Hepatocyte (in vitro differentiated cells): ENCODE results near the gene ASTN2. TPM values are rescaled to one million over a fixed set of nuclear protein-coding genes. Genes with fewer than 3 reads are reported as not detected.

ENCODE experiments used
- DNase-seq: peaks from one replicate; pipeline ENCODE4 v3.0.0-alpha.2; 2016; ENCODE audit warnings: low spot score
- H2AFZ ChIP-seq: fragments of 200-600 bp; sonication (generic); 2 replicates; pipeline ENCODE4 v1.6.0; 2016; ENCODE audit warnings: antibody characterized with exemption, mild to moderate bottlenecking
- H3K27ac ChIP-seq: fragments of 200-600 bp; sonication (generic); 2 replicates; pipeline ENCODE4 v1.5.1; 2016; ENCODE audit warnings: mild to moderate bottlenecking
- H3K27me3 ChIP-seq: fragments of 200-600 bp; sonication (generic); 2 replicates; pipeline ENCODE4 v1.6.1; 2016
- H3K36me3 ChIP-seq: fragments of 200-600 bp; sonication (generic); replicated peaks from 2 replicates; pipeline ENCODE4 v1.5.1; 2016; ENCODE audit warnings: low read depth; ENCODE audit not compliant: insufficient read depth
- H3K4me1 ChIP-seq: fragments of 200-600 bp; sonication (generic); 2 replicates; pipeline ENCODE4 v1.5.1; 2016; ENCODE audit warnings: mild to moderate bottlenecking, moderate library complexity; ENCODE audit not compliant: insufficient read depth
- H3K4me2 ChIP-seq: fragments of 200-600 bp; sonication (generic); 2 replicates; pipeline ENCODE4 v1.6.0; 2016
- H3K4me3 ChIP-seq: fragments of 200-600 bp; sonication (generic); 2 replicates; pipeline ENCODE4 v1.5.1; 2016; ENCODE audit warnings: mild to moderate bottlenecking
- H3K79me2 ChIP-seq: fragments of 200-600 bp; sonication (generic); 2 replicates; pipeline ENCODE4 v1.6.0; 2017; ENCODE audit warnings: mild to moderate bottlenecking
- H3K9me2 ChIP-seq: fragments of 200-600 bp; sonication (generic); replicated peaks from 2 replicates; pipeline ENCODE4 v1.6.0; 2017; ENCODE audit warnings: mild to moderate bottlenecking; ENCODE audit not compliant: insufficient read depth
- H3K9me3 ChIP-seq: fragments of 200-600 bp; sonication (generic); 2 replicates; pipeline ENCODE4 v1.5.1; 2016; ENCODE audit warnings: low read depth, mild to moderate bottlenecking
- H4K20me1 ChIP-seq: fragments of 200-600 bp; sonication (generic); 2 replicates; pipeline ENCODE4 v1.6.0; 2016; ENCODE audit warnings: mild to moderate bottlenecking; ENCODE audit not compliant: insufficient read depth, poor library complexity, severe bottlenecking
- CTCF ChIP-seq: fragments of 200-600 bp; sonication (generic); IDR thresholded peaks from 2 replicates; pipeline ENCODE4 v1.5.1; 2016; ENCODE audit warnings: antibody characterized with exemption, mild to moderate bottlenecking; ENCODE audit not compliant: poor library complexity
- EZH2 ChIP-seq: fragments of 200-600 bp; sonication (generic); IDR thresholded peaks from 2 replicates; pipeline ENCODE4 v1.6.1; 2016; ENCODE audit warnings: antibody characterized with exemption, mild to moderate bottlenecking, borderline replicate concordance
- EZH2phosphoT487 ChIP-seq: fragments of 200-600 bp; sonication (generic); IDR thresholded peaks from one replicate; pipeline ENCODE4 v1.6.1; 2018; ENCODE audit warnings: antibody characterized with exemption, mild to moderate bottlenecking, low read depth, moderate library complexity; ENCODE audit not compliant: unreplicated experiment, severe bottlenecking
- WGBS: methylation state at CpG from one replicate; pipeline ENCODE4 v1.1.6; 2016; ENCODE audit warnings: low lambda C conversion rate; ENCODE audit errors: missing lambda C conversion rate; 5-methylcytosine and 5-hydroxymethylcytosine counted together
- polyA plus RNA-seq: library from polyadenylated mRNA; unstranded; fragments of >200 nt; fragmentation: Nextera tagmentation; extraction: Ambion mirVana; gene quantifications from 2 replicates; pipeline ENCODE4 v1.2.1, GENCODE V29; 2016
- total RNA-seq: library from RNA; depleted of rRNA; stranded (reverse); fragments of >200 nt; gene quantifications from 2 replicates; pipeline ENCODE4 v1.2.3, GENCODE V29; 2014

ASTN2 gene
- total and polyA plus RNA-seq, 2 experiments from 2014 or later, result 6.4 to 8.4 TPM

DNA sequence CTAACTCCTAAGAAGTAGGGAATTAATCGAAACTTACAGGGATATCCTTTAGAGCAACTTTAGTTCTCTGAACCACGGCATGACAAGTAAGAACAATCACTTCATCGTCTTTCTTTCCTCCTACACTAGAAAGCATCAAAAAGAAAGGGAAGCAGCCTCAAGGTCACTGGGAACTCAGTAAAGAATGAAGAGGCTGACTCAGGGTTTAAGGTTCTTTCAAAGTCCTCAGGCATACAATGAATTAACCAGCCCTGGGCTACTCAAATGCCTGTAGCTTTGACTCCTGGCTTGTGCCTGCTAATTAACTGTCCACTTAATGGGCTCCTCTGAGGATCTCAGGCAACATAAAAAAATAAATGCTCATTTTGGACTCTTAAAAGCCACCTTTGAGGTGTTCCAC, 625.8 kb downstream of the ASTN2 start:
- Histone ChIP-seq H3K79me2 (no peaks in the 10 kb centered on the region), H3K9me2 (no peaks in the 10 kb centered on the region), H3K36me3 (no peaks in the 10 kb centered on the region), H4K20me1 (no peaks in the 10 kb centered on the region), H3K4me2 (no peak overlapping the region), H3K4me1 (no peaks in the 10 kb centered on the region), H3K4me3 (no peak overlapping the region), H3K27me3 (no peaks in the 10 kb centered on the region), H3K27ac (no peak overlapping the region), H3K9me3 (no peaks in the 10 kb centered on the region), H2AFZ (no peak overlapping the region)
- WGBS, result 45% methylated on average over 3 of the region's 3 CpGs
- TF ChIP-seq CTCF (no peak), EZH2 (no peak), EZH2phosphoT487 (no peak)
- DNase-seq, result peak; percentile 14

DNA sequence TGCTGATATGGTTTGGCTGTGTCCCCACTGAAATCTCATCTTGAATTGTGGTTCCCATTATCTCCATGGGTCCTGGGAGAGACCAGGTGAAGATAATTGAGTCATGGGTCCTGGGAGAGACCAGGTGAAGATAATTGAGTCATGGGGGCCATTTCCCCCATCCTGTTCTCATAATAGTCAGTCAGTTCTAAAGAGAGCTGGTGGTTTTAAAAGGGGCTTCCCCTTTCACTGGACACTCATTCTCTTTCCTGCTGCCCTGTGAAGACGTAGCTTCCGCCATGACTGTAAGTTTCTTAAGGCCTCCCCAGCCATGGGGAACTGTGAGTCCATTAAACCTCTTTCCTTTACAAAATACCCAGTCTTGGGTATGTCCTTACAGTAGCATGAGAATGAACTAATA, 628.1 kb downstream of the ASTN2 start:
- H3K79me2 ChIP-seq, result no peaks in the 10 kb centered on the region
- no peak overlapping the region for H3K27ac ChIP-seq
- TF ChIP-seq EZH2 (no peak), CTCF (no peak), EZH2phosphoT487 (no peak)
- DNase-seq, result no peak
- no peak overlapping the region for H3K4me3 ChIP-seq
- H4K20me1 ChIP-seq, result no peaks in the 10 kb centered on the region
- WGBS, result 87% methylated on average over 2 of the region's 2 CpGs
- H3K9me3 ChIP-seq, result no peaks in the 10 kb centered on the region
- H3K4me1 ChIP-seq, result no peaks in the 10 kb centered on the region
- no peaks in the 10 kb centered on the region for H3K27me3 ChIP-seq
- no peak overlapping the region for H3K4me2 ChIP-seq
- H3K36me3 ChIP-seq, result no peaks in the 10 kb centered on the region
- H2AFZ ChIP-seq, result no peak overlapping the region
- H3K9me2 ChIP-seq, result no peaks in the 10 kb centered on the region

DNA sequence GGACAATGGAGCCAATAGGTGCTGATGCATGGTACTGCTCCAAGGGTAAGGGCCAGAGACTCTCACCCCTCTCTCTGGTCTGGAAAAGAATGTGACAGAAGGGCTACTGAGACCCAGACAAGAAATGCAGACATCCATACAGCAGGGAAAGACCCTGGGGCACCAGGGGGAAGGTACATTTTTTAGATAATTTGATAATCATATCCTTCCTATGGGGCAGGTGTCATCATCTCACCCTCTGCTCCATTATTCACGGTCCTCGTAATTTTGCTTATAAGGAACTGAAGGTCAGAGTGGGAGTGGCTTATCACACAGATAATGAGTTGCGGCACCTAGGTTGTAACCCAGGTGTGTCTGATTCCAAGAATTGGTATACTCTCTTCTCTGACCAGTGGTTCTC, 637.7 kb downstream of the ASTN2 start:
- no peak overlapping the region for H2AFZ ChIP-seq
- peaks cover 17% of the 10 kb centered on the region for H3K27me3 ChIP-seq
- no peaks in the 10 kb centered on the region for H3K36me3 ChIP-seq
- TF ChIP-seq CTCF (no peak), EZH2phosphoT487 (no peak), EZH2 (no peak)
- H3K79me2 ChIP-seq, result no peaks in the 10 kb centered on the region
- H3K9me2 ChIP-seq, result no peaks in the 10 kb centered on the region
- whole genome bisulfite sequencing, result 79% methylated on average over 3 of the region's 3 CpGs
- H3K9me3 ChIP-seq, result no peaks in the 10 kb centered on the region
- H3K4me2 ChIP-seq, result no peak overlapping the region
- DNase-seq, result no peak
- H4K20me1 ChIP-seq, result no peaks in the 10 kb centered on the region
- H3K27ac ChIP-seq, result no peak overlapping the region
- H3K4me1 ChIP-seq, result no peaks in the 10 kb centered on the region
- no peak overlapping the region for H3K4me3 ChIP-seq
